ENCODE results near the gene TH. TPM values are rescaled to one million over a fixed set of nuclear protein-coding genes. Genes with fewer than 3 reads are reported as not detected.

TH gene
- total and polyA plus RNA-seq, 9 of the 15 experiments (the other 6 are each of a cell fraction or from before 2014, with no cell fraction given): not detected

DNA sequence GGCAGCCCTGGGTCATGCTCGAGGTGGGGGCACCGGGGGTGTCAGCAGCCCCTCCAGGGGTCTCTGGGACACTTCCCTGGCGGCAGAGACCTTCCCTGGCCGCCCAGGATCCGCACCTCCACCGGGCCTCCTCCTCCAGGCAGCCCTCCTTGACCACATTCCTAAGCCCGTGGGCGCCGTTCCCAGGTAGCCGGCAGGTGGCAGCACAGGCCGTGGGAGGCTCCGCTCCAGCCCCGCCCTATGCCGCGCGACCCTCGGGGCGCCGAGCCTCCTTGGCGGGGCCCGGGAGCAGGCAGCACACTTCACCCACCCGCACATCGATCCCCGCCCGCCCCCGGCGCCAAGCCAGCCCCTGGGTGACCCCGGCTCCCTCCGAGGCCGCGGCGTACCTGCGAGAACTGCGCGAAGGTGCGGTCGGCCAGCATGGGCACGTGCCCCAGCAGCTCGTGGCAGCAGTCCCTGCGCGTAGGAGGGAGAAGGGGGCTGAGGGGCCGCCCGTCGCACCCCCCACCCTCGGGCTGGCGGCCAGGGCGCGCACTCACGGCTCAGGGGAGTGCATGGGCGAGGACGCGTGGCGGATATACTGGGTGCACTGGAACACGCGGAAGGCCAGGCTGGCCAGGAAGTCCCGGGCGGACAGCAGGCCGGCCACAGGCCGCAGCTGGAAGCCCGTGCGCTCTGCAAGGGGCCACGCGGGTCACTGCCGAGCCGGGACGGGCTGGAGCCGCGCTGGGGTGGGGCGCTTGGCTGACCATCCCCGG is 5.3 kb downstream of the TH start (continued):
- TF ChIP-seq, protein P1, sequence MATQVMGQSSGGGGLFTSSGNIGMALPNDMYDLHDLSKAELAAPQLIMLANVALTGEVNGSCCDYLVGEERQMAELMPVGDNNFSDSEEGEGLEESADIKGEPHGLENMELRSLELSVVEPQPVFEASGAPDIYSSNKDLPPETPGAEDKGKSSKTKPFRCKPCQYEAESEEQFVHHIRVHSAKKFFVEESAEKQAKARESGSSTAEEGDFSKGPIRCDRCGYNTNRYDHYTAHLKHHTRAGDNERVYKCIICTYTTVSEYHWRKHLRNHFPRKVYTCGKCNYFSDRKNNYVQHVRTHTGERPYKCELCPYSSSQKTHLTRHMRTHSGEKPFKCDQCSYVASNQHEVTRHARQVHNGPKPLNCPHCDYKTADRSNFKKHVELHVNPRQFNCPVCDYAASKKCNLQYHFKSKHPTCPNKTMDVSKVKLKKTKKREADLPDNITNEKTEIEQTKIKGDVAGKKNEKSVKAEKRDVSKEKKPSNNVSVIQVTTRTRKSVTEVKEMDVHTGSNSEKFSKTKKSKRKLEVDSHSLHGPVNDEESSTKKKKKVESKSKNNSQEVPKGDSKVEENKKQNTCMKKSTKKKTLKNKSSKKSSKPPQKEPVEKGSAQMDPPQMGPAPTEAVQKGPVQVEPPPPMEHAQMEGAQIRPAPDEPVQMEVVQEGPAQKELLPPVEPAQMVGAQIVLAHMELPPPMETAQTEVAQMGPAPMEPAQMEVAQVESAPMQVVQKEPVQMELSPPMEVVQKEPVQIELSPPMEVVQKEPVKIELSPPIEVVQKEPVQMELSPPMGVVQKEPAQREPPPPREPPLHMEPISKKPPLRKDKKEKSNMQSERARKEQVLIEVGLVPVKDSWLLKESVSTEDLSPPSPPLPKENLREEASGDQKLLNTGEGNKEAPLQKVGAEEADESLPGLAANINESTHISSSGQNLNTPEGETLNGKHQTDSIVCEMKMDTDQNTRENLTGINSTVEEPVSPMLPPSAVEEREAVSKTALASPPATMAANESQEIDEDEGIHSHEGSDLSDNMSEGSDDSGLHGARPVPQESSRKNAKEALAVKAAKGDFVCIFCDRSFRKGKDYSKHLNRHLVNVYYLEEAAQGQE (IDR thresholded peaks at IDR 0.05; ENCODE audit: borderline replicate concordance): peak; percentile 24; the same call in 1 of the 2 replicates
- TF ChIP-seq, protein P1 (CRISPR knock-in tag; IDR thresholded peaks at IDR 0.05; ENCODE audit: low read depth): no peak
- TF ChIP-seq ZNF79 (CRISPR knock-in tag; IDR thresholded peaks at IDR 0.05; ENCODE audit: low read depth) (no peak), STAG1 (CRISPR knock-in tag; IDR thresholded peaks at IDR 0.05; ENCODE audit: borderline replicate concordance) (peak; percentile 57; the same call in 1 of the 2 replicates), RAD21 (CRISPR knock-in tag; conservative IDR thresholded peaks at IDR 0.05 in 1 of 2, IDR thresholded peaks at IDR 0.05 in 1 of 2) (peak; percentile 21 to 57; a peak in 3 of 4 replicates), ZBTB7A (IDR thresholded peaks at IDR 0.05; ENCODE audit: borderline replicate concordance, control insufficient read depth, low read depth, low read length) (peak; percentile 74; the same call in 1 of the 2 replicates), RBM14 (IDR thresholded peaks at IDR 0.05; ENCODE audit: borderline replicate concordance, insufficient read depth, low read depth, low read length) (no peak), KLF16 (IDR thresholded peaks at IDR 0.05) (no peak), CREBBP (IDR thresholded peaks at IDR 0.05; ENCODE audit: low read depth, low read length) (no peak), STAT5B (CRISPR knock-in tag; IDR thresholded peaks at IDR 0.05) (no peak)
- TF ChIP-seq, protein P2, sequence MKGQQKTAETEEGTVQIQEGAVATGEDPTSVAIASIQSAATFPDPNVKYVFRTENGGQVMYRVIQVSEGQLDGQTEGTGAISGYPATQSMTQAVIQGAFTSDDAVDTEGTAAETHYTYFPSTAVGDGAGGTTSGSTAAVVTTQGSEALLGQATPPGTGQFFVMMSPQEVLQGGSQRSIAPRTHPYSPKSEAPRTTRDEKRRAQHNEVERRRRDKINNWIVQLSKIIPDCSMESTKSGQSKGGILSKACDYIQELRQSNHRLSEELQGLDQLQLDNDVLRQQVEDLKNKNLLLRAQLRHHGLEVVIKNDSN (CRISPR knock-in tag; IDR thresholded peaks at IDR 0.05): peak; percentile 35; the same call in 1 of the 2 replicates
- TF ChIP-seq, protein P3, sequence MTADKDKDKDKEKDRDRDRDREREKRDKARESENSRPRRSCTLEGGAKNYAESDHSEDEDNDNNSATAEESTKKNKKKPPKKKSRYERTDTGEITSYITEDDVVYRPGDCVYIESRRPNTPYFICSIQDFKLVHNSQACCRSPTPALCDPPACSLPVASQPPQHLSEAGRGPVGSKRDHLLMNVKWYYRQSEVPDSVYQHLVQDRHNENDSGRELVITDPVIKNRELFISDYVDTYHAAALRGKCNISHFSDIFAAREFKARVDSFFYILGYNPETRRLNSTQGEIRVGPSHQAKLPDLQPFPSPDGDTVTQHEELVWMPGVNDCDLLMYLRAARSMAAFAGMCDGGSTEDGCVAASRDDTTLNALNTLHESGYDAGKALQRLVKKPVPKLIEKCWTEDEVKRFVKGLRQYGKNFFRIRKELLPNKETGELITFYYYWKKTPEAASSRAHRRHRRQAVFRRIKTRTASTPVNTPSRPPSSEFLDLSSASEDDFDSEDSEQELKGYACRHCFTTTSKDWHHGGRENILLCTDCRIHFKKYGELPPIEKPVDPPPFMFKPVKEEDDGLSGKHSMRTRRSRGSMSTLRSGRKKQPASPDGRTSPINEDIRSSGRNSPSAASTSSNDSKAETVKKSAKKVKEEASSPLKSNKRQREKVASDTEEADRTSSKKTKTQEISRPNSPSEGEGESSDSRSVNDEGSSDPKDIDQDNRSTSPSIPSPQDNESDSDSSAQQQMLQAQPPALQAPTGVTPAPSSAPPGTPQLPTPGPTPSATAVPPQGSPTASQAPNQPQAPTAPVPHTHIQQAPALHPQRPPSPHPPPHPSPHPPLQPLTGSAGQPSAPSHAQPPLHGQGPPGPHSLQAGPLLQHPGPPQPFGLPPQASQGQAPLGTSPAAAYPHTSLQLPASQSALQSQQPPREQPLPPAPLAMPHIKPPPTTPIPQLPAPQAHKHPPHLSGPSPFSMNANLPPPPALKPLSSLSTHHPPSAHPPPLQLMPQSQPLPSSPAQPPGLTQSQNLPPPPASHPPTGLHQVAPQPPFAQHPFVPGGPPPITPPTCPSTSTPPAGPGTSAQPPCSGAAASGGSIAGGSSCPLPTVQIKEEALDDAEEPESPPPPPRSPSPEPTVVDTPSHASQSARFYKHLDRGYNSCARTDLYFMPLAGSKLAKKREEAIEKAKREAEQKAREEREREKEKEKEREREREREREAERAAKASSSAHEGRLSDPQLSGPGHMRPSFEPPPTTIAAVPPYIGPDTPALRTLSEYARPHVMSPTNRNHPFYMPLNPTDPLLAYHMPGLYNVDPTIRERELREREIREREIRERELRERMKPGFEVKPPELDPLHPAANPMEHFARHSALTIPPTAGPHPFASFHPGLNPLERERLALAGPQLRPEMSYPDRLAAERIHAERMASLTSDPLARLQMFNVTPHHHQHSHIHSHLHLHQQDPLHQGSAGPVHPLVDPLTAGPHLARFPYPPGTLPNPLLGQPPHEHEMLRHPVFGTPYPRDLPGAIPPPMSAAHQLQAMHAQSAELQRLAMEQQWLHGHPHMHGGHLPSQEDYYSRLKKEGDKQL (CRISPR knock-in tag; IDR thresholded peaks at IDR 0.05; ENCODE audit: borderline replicate concordance): no peak

All from K562 (cell line).